Measurements from ENCODE around the gene MAML3. TPM values are rescaled to one million over a fixed set of nuclear protein-coding genes. Genes with fewer than 3 reads are reported as not detected.

MAML3 gene
- total RNA-seq, 1 donor from 2014 or later: 2.7 TPM

- Histone ChIP-seq H3K36me3 (ENCODE audit: control insufficient read depth, insufficient read depth, low read length) (no peaks in the 10 kb centered on the region), H3K27me3 (ENCODE audit: control insufficient read depth, insufficient read depth, low read length) (no peaks in the 10 kb centered on the region), H3K4me3 (ENCODE audit: low read depth, low read length) (peak overlapping the region; percentile 88)
- no peak for DNase-seq (ENCODE audit: low read depth)
- no peak for TF ChIP-seq CTCF (IDR thresholded peaks at IDR 0.05; ENCODE audit: insufficient read depth, low read length, poor library complexity, severe bottlenecking)
Measured at GRCh38 chr4:140154572-140154891, 548 bp upstream of the MAML3 start.

GRCh38 chr4:140153419-140153717 lies 616 bp downstream of the MAML3 start:
- DNase-seq (ENCODE audit: low read depth): no peak
- no peak for TF ChIP-seq CTCF (IDR thresholded peaks at IDR 0.05; ENCODE audit: insufficient read depth, low read length, poor library complexity, severe bottlenecking)
- no peaks in the 10 kb centered on the region for H3K36me3 ChIP-seq (ENCODE audit: control insufficient read depth, insufficient read depth, low read length)

GRCh38 chr4:140152751-140153418 lies 1.1 kb downstream of the MAML3 start:
- DNase-seq (ENCODE audit: low read depth): no peak
- TF ChIP-seq CTCF (IDR thresholded peaks at IDR 0.05; ENCODE audit: insufficient read depth, low read length, poor library complexity, severe bottlenecking): no peak

More at GRCh38 chr4:140153419-140153717, 616 bp downstream of the MAML3 start:
- H3K27me3 ChIP-seq (ENCODE audit: control insufficient read depth, insufficient read depth, low read length): no peaks in the 10 kb centered on the region
- peak overlapping the region; percentile 88 for H3K4me3 ChIP-seq (ENCODE audit: low read depth, low read length)

GRCh38 chr4:140152013-140152703 lies 1.8 kb downstream of the MAML3 start:
- no peaks in the 10 kb centered on the region for H3K36me3 ChIP-seq (ENCODE audit: control insufficient read depth, insufficient read depth, low read length)
- TF ChIP-seq CTCF (IDR thresholded peaks at IDR 0.05; ENCODE audit: insufficient read depth, low read length, poor library complexity, severe bottlenecking): peak; percentile 32
- no peak for DNase-seq (ENCODE audit: low read depth)
- H3K27me3 ChIP-seq (ENCODE audit: control insufficient read depth, insufficient read depth, low read length): no peaks in the 10 kb centered on the region
- peak overlapping the region; percentile 88 for H3K4me3 ChIP-seq (ENCODE audit: low read depth, low read length)

More at GRCh38 chr4:140152751-140153418, 1.1 kb downstream of the MAML3 start:
- Histone ChIP-seq H3K36me3 (ENCODE audit: control insufficient read depth, insufficient read depth, low read length) (no peaks in the 10 kb centered on the region), H3K27me3 (ENCODE audit: control insufficient read depth, insufficient read depth, low read length) (no peaks in the 10 kb centered on the region), H3K4me3 (ENCODE audit: low read depth, low read length) (peak overlapping the region; percentile 88)

GRCh38 chr4:140151699-140152012 lies 2.3 kb downstream of the MAML3 start:
- no peak for DNase-seq (ENCODE audit: low read depth)
- Histone ChIP-seq H3K4me3 (ENCODE audit: low read depth, low read length) (peak overlapping the region; percentile 88), H3K27me3 (ENCODE audit: control insufficient read depth, insufficient read depth, low read length) (no peaks in the 10 kb centered on the region), H3K36me3 (ENCODE audit: control insufficient read depth, insufficient read depth, low read length) (no peaks in the 10 kb centered on the region)
- no peak for TF ChIP-seq CTCF (IDR thresholded peaks at IDR 0.05; ENCODE audit: insufficient read depth, low read length, poor library complexity, severe bottlenecking)

Data from kidney epithelial cell (primary cell).